Mucosa of stomach (tissue), 1 donor: ENCODE data around the gene TNRC18.

Source experiments
- H3K27me3 ChIP-seq: one replicate; pipeline ENCODE4 v1.7.0; 2013; ENCODE audit warnings: mild to moderate bottlenecking, low read length; ENCODE audit not compliant: control insufficient read depth, insufficient read depth
- H3K36me3 ChIP-seq: one replicate; pipeline ENCODE4 v1.7.0; 2013; ENCODE audit warnings: low read length; ENCODE audit not compliant: control insufficient read depth, insufficient read depth
- H3K4me1 ChIP-seq: one replicate; pipeline ENCODE4 v1.7.0; 2013; ENCODE audit warnings: mild to moderate bottlenecking, low read length; ENCODE audit not compliant: control insufficient read depth, insufficient read depth
- H3K4me3 ChIP-seq: one replicate; pipeline ENCODE4 v1.7.0; 2013; ENCODE audit warnings: low read length
- H3K9ac ChIP-seq: one replicate; pipeline ENCODE4 v1.7.0; 2013; ENCODE audit warnings: mild to moderate bottlenecking, low read length, moderate library complexity
- H3K9me3 ChIP-seq: one replicate; pipeline ENCODE4 v1.7.0; 2013; ENCODE audit warnings: mild to moderate bottlenecking, low read length, moderate library complexity; ENCODE audit not compliant: control insufficient read depth
- donor health status: Pancreatic carcinoma.

TNRC18 gene

DNA sequence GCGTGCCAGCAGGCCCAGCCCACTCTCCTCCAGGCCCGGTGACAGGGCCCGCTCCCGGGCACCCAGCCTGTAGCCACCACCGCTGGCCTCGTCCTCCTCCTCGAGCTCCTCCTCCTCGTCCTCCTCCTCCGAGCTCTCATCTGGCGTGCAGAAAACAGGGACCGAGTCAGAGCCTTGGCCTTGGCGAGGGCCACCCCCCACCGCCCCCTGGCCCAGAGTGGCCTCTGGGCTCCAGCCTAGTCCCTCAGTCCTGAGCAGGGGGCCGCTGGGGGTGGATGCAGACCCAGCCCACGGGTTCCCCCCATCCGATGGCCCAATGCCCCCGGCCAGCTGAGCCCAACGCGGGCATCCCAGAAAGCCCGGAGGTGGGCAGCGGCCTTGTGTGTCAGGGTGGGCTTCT is 78.0 kb downstream of the TNRC18 start:
- Histone ChIP-seq H3K4me3 (no peak overlapping the region), H3K36me3 (peaks cover 15% of the 10 kb centered on the region), H3K27me3 (no peaks in the 10 kb centered on the region), H3K9ac (no peak overlapping the region), H3K9me3 (no peaks in the 10 kb centered on the region), H3K4me1 (no peaks in the 10 kb centered on the region)

GRCh38 chr7:5345171-5345570 is 78.5 kb downstream of the TNRC18 start:
- Histone ChIP-seq H3K27me3 (no peaks in the 10 kb centered on the region), H3K9ac (no peak overlapping the region), H3K4me3 (no peak overlapping the region), H3K36me3 (peaks cover 15% of the 10 kb centered on the region), H3K9me3 (no peaks in the 10 kb centered on the region), H3K4me1 (no peaks in the 10 kb centered on the region)

DNA sequence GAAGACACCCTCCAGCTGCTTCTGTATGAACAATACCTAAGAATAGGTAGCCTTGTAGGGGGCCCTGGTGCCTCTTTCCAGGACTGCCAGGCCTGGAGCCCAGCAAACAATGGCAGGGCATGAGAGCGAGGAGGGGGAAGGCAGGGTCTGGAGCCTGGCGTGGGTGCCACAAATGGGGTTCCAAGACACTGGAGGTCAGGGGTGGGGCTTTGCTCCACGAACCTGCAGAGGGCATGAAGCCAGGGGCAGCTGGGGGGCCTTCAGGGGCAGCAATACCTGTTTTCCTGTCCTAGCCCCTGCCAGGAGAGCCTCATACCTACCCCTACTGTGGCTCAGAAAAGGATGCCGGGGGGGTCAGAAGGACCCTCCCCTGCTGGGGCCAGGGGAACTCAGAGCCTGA is 79.3 kb downstream of the TNRC18 start:
- H3K4me3 ChIP-seq, result no peak overlapping the region
- peaks cover 15% of the 10 kb centered on the region for H3K36me3 ChIP-seq
- no peak overlapping the region for H3K9ac ChIP-seq
- no peaks in the 10 kb centered on the region for H3K4me1 ChIP-seq
- H3K9me3 ChIP-seq, result no peaks in the 10 kb centered on the region
- no peaks in the 10 kb centered on the region for H3K27me3 ChIP-seq

DNA sequence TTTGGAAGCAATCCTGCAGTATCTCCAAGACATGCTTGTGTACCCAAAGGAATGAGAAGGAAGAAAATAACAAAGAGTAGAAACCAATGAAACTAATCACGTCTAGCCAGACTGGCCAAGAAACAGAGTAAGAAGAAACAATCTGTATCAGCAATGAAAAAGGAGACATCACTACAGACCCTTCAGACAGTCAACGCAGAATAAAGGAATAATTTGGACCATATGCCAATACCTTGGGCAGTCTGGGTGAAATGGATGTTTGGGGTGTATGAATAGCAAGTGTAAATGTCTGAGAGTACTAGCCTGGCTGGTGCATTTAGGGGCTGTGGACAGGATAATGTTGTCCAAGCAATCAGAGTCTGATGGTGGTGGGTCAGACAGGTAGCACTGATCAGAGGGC is 79.8 kb downstream of the TNRC18 start:
- peaks cover 15% of the 10 kb centered on the region for H3K36me3 ChIP-seq

DNA sequence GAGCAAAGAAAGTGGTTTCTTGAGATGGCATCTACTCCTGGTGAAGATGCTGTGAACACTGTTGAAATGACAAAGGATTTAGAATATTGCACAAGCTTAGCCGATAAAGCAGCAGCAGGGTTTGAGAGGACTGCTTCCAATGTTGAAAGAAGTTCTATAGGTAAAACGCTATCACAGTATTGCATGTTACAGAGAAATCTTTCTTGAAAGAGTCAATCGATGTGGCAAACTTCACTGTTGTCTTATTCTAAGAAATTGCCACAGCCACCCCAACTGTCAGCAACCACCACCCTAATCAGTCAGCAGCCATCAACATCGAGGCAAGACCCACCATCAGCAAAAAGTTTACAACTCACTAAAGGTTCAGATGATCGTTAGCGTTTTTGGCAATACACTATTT is 81.0 kb downstream of the TNRC18 start:
- H3K9me3 ChIP-seq, result no peaks in the 10 kb centered on the region
- H3K9ac ChIP-seq, result no peak overlapping the region
- H3K36me3 ChIP-seq, result peaks cover 15% of the 10 kb centered on the region
- H3K27me3 ChIP-seq, result no peaks in the 10 kb centered on the region
- no peak overlapping the region for H3K4me3 ChIP-seq
- no peaks in the 10 kb centered on the region for H3K4me1 ChIP-seq

More for the DNA sequence above, 79.8 kb downstream of the TNRC18 start:
- Histone ChIP-seq H3K4me3 (no peak overlapping the region), H3K4me1 (no peaks in the 10 kb centered on the region), H3K9ac (no peak overlapping the region), H3K27me3 (no peaks in the 10 kb centered on the region), H3K9me3 (no peaks in the 10 kb centered on the region)

- Histone ChIP-seq H3K9ac (no peak overlapping the region), H3K9me3 (no peaks in the 10 kb centered on the region), H3K4me1 (peaks cover 6% of the 10 kb centered on the region), H3K4me3 (no peak overlapping the region), H3K27me3 (no peaks in the 10 kb centered on the region), H3K36me3 (peaks cover 13% of the 10 kb centered on the region)
These were observed 83.7 kb downstream of the TNRC18 start for GRCh38 chr7:5339955-5340354.

DNA sequence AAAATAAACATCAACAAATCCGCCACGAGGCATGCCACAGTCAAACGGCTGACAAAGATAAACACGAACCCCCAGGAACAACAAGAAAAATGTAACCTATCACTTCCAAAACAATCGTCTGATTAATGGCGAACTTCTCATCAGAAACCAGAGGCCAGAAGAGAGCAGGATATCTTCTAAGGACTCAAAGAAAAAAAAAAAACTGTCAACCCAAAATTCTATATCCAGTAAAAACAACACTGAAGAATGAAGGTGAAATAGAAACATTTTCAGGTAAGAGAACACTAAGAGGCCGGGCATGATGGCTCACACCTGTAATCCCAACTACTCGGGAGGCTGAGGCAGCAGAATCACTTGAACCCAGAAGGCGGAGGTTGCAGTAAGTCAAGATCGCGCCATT is 86.6 kb downstream of the TNRC18 start:
- Histone ChIP-seq H3K4me1 (peaks cover 21% of the 10 kb centered on the region), H3K4me3 (no peak overlapping the region), H3K27me3 (no peaks in the 10 kb centered on the region), H3K9ac (no peak overlapping the region), H3K9me3 (no peaks in the 10 kb centered on the region), H3K36me3 (peaks cover 1% of the 10 kb centered on the region)

GRCh38 chr7:5334671-5335070 is 89.0 kb downstream of the TNRC18 start:
- Histone ChIP-seq H3K4me3 (no peak overlapping the region), H3K36me3 (peaks cover 10% of the 10 kb centered on the region), H3K9me3 (no peaks in the 10 kb centered on the region), H3K4me1 (peaks cover 21% of the 10 kb centered on the region), H3K9ac (no peak overlapping the region), H3K27me3 (no peaks in the 10 kb centered on the region)

GRCh38 chr7:5333121-5334045 is 90.3 kb downstream of the TNRC18 start:
- Histone ChIP-seq H3K9me3 (no peaks in the 10 kb centered on the region), H3K36me3 (peaks cover 10% of the 10 kb centered on the region), H3K4me3 (no peak overlapping the region), H3K9ac (no peak overlapping the region), H3K27me3 (no peaks in the 10 kb centered on the region), H3K4me1 (peaks cover 21% of the 10 kb centered on the region)

- no peak overlapping the region for H3K9ac ChIP-seq
- H3K4me3 ChIP-seq, result no peak overlapping the region
- peaks cover 10% of the 10 kb centered on the region for H3K36me3 ChIP-seq
- no peaks in the 10 kb centered on the region for H3K27me3 ChIP-seq
- no peaks in the 10 kb centered on the region for H3K9me3 ChIP-seq
- peaks cover 21% of the 10 kb centered on the region for H3K4me1 ChIP-seq
These were observed 91.1 kb downstream of the TNRC18 start for GRCh38 chr7:5332579-5332978.

GRCh38 chr7:5330288-5330687 is 93.3 kb downstream of the TNRC18 start:
- H3K9ac ChIP-seq, result no peak overlapping the region
- no peak overlapping the region for H3K4me3 ChIP-seq
- no peaks in the 10 kb centered on the region for H3K27me3 ChIP-seq
- peaks cover 10% of the 10 kb centered on the region for H3K36me3 ChIP-seq
- no peaks in the 10 kb centered on the region for H3K9me3 ChIP-seq
- H3K4me1 ChIP-seq, result peaks cover 17% of the 10 kb centered on the region

DNA sequence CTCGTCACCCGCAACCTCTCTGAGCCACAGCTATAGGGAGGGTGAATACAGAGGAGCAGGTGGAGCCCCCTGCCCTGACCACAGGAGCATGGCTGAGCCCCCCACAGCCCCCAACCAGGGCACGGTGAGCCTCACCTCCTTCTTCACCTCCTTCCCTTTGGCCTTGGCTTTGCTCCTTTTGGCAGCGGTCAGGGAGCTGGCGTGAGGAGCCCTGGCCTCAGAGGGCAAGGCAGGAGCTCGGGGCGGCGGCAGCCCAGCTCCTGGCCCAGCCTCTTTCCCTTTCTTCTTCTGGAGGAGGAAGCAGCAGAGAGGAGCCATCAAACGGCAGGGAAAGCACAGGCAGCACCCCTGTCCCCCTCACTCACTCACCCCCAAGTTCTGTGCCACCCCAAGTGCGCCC is 98.7 kb downstream of the TNRC18 start:
- Histone ChIP-seq H3K36me3 (no peaks in the 10 kb centered on the region), H3K27me3 (no peaks in the 10 kb centered on the region), H3K9me3 (no peaks in the 10 kb centered on the region), H3K9ac (no peak overlapping the region), H3K4me1 (no peaks in the 10 kb centered on the region), H3K4me3 (no peak overlapping the region)
